AG10803 (cell line): ENCODE data around the gene XRCC6.
A peak's percentile ranks its signal among the peaks of the same experiment; 100 is the strongest.

Experiments
- DNase-seq: peaks from one replicate; pipeline ENCODE4 v3.0.0; 2010; ENCODE audit warnings: low read depth
- H3K4me3 ChIP-seq: 2 replicates; pipeline ENCODE4 v1.5.1; 2011; ENCODE audit warnings: mild to moderate bottlenecking, low read length, control low read depth
- TF ChIP-seq, protein P1 (sequence below): conservative IDR thresholded peaks from 2 replicates; pipeline ENCODE4 v1.5.1; 2011; ENCODE audit warnings: mild to moderate bottlenecking, low read length, control low read depth, inconsistent platforms

Gene XRCC6

DNA sequence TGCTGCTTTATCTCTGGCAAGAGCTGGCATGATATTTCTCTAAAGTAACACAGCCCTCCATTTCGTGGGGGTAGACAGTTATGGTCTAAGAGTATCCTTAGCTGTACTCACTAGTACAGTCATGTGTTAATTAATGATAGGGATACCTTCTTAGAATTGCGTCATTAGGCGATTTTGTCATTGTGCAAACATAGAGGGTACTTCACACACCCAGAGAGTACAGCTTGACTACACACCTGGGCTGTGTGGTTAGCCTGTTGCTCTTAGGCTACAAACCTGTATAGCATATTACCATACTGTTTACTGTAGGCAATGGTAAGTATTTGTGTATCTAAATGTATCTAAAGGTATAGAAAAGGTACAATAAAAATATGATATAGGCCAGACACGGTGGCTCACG, 17.0 kb downstream of the XRCC6 start:
- no peak for DNase-seq
- TF ChIP-seq, protein P1, sequence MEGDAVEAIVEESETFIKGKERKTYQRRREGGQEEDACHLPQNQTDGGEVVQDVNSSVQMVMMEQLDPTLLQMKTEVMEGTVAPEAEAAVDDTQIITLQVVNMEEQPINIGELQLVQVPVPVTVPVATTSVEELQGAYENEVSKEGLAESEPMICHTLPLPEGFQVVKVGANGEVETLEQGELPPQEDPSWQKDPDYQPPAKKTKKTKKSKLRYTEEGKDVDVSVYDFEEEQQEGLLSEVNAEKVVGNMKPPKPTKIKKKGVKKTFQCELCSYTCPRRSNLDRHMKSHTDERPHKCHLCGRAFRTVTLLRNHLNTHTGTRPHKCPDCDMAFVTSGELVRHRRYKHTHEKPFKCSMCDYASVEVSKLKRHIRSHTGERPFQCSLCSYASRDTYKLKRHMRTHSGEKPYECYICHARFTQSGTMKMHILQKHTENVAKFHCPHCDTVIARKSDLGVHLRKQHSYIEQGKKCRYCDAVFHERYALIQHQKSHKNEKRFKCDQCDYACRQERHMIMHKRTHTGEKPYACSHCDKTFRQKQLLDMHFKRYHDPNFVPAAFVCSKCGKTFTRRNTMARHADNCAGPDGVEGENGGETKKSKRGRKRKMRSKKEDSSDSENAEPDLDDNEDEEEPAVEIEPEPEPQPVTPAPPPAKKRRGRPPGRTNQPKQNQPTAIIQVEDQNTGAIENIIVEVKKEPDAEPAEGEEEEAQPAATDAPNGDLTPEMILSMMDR, result no peak
- no peak overlapping the region for H3K4me3 ChIP-seq

DNA sequence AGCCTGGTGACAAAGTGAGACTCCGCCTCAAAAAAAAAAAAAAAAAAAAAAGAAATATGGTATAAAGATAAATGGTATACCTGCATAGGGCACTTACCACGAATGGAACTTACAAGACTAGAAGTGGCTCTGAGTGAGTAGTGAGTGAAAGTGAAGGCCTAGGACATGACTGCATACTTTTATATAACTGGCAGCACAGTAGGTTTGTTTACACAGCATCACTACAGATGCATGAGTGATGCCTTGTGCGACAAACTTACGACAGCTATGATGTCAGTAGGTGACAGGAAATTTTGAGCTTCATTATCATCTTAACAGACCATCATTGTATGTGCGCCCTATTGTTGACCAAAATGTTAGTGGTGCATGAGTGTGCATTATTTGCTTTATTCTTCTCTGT, 17.7 kb downstream of the XRCC6 start:
- no peak for DNase-seq
- TF ChIP-seq, protein P1, result no peak
- H3K4me3 ChIP-seq, result no peak overlapping the region

- no peak overlapping the region for H3K4me3 ChIP-seq
- DNase-seq, result no peak
- TF ChIP-seq, protein P1, result no peak
These were observed 20.8 kb downstream of the XRCC6 start for GRCh38 chr22:41641854-41642253.

- peak; percentile 17 for DNase-seq
- H3K4me3 ChIP-seq, result no peak overlapping the region
- TF ChIP-seq, protein P1, result no peak
These were observed 21.4 kb downstream of the XRCC6 start for GRCh38 chr22:41642331-41643110.

- DNase-seq, result no peak
- TF ChIP-seq, protein P1, result no peak
- no peak overlapping the region for H3K4me3 ChIP-seq
These were observed 26.7 kb downstream of the XRCC6 start for GRCh38 chr22:41647771-41648170.

- no peak overlapping the region for H3K4me3 ChIP-seq
- DNase-seq, result no peak
- TF ChIP-seq, protein P1, result no peak
These were observed 27.3 kb downstream of the XRCC6 start for GRCh38 chr22:41648432-41648831.

DNA sequence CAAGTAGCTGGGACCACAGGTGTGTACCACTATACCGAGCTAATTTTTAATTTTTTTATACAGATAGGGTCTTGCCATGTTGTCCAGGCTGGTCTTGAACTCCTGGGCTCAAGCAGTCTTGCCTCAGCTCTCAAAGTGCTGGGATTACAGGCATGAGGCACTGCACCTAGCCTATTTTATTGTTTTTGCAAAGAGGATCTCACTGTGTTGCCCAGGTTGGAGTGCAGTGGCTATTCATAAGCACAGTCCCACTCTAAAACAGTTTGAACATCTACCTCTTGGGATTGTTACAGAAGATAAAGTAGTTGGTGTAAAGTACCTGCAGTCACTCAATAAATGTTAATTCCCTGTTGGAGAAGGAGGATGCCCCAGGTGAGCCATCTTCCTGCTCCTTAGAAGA, 29.1 kb downstream of the XRCC6 start:
- DNase-seq, result no peak
- TF ChIP-seq, protein P1, result no peak
- no peak overlapping the region for H3K4me3 ChIP-seq
